GM19372 (cell line): ENCODE data around the gene NEDD8.

Source experiments
- ATAC-seq: cut with Tn5 transposase; IDR thresholded peaks from one replicate; pipeline ENCODE4 v1.9.1; 2021; ENCODE audit warnings: mild to moderate bottlenecking, low read depth, moderate library complexity; ENCODE audit not compliant: unreplicated experiment

The NEDD8 gene

DNA sequence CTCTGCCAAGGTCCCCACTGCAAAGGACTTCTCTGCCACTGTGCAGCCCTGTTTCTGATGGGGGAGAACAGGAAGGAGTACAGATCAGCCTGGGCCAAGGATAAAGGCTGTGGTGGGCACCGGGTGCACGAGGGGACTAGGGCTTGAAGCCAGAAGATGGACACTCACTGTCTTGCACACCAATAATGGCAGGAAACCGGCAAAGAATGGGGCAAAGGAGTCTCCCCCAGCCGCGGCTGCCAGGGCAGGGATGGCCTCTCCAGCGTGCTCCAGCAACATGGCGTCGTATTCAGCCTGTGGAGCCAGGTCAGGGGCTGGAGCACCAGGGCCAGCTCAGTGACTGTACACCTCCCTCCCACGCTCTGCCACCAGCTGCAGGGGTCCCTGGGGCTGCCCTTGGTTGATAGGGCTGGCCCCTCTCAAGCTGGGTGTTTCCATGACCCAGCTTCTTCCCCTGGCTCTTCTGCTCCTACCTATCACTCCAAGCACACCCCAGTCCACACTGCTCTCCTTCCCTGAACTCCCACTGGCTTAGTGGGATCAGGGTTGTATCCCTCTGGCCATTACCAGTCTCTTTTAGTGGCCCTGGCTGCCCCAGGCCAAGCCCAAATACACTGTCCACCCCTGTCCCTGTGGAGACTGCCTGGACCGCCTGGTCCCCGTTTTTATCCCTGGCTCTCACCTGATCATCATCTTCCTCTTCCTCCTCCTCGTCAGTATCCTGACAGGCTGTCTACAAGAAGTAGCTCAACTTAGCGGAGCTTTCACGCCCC, 49.9 kb downstream of the NEDD8 start:
- ATAC-seq: no peak

GRCh38 chr14:24181371-24182077, 50.6 kb downstream of the NEDD8 start:
- no peak for ATAC-seq

GRCh38 chr14:24179961-24180796, 52.0 kb downstream of the NEDD8 start:
- no peak for ATAC-seq

GRCh38 chr14:24179294-24179960, 52.7 kb downstream of the NEDD8 start:
- ATAC-seq: no peak

DNA sequence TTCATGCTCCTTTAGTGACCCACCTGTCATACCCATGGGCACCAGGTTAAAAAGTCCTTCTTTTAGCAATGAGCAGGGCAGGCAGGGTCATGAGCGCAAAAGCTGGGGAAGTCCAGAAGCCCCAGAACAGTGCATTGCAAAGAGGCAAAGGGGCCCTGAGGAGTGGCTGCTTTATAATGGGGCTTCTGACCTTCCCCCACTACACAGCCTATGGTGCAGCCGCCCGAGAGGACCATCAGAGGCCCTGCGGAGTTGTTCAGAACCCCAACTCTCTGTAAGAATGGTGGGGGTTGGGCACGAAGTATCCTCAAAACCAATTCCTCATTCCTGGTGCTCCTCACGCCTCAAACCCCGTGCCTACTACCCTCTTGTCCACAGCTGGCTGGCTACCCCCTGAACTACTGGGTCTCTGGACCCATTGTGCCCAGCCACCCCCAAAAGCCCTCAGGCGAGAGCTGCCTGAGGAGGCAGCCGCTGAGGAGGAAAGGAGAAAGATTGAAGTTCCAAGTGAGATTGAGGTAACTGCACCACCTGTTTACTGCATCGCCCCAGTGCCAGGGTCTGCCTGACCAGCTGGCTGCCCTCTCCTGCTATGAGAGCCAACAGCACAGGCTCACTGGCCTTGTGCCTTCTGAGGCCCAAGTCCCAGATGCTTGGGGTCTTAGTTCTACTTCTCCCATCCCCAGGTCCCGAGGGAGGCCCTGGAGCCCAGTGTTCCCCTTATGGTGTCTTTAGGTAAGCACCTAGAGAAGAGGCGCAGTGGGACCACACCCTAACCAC, 53.6 kb downstream of the NEDD8 start:
- no peak for ATAC-seq

DNA sequence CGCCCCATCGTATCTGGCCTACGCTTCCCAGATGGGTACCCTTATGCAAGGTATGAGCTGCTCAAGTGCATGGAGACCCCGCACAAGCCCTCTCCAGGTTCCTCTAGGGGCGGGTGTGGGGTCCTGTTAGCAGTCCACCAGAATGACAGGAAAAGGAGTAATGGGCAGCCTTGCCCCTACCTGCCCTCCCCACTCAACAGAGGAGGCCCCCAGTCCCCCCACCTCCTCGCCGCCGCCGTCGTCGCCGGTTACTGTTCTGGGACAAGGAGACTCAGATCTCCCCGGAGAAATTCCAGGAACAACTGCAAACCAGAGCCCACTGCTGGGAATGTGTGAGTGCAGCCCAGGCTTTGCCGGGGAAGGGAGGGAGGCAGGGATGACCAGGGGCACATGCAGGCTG, 54.3 kb downstream of the NEDD8 start:
- ATAC-seq: no peak

- no peak for ATAC-seq
Observed at GRCh38 chr14:24177041-24177825, 54.9 kb downstream of the NEDD8 start.

DNA sequence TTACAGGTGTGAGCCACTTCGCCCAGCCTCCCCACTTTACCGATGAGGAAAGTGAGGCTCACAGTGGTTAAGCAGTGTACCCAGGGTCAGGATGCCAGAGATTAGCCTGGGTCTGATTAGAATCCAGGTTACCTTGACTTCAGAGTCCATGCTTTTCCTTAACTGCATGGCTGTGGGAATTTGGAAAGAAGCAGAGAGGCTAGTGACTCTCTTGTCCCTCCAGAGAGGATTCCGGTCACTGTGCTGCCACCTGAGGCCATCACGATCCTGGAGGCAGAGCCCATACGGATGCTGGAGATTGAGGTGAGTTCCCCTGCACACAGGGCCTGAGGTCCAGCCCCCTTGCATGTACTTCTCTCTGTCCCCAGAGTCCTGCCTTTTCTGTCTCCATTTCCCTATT, 55.6 kb downstream of the NEDD8 start:
- ATAC-seq: no peak

- no peak for ATAC-seq
Observed at GRCh38 chr14:24172871-24173281, 59.3 kb downstream of the NEDD8 start.

GRCh38 chr14:24172261-24172860, 59.8 kb downstream of the NEDD8 start:
- peak; percentile 17 for ATAC-seq

GRCh38 chr14:24171422-24172260, 60.5 kb downstream of the NEDD8 start, which contains the start of gene REC8:
Gene REC8, plus strand, starts transcription at chr14:24172080. Its CDS starts 473 bp downstream, at chr14:24172553.
- ATAC-seq: peak; percentile 70

- no peak for ATAC-seq
Observed at GRCh38 chr14:24167469-24168114, 64.6 kb downstream of the NEDD8 start.
